Measurements from ENCODE around the gene MT1M.
"Not testable (repeated sequence)": the region's sequence is repeated elsewhere in the genome, so short reads cannot be mapped to it uniquely, and the experiment has no call there.

MT1M gene

DNA sequence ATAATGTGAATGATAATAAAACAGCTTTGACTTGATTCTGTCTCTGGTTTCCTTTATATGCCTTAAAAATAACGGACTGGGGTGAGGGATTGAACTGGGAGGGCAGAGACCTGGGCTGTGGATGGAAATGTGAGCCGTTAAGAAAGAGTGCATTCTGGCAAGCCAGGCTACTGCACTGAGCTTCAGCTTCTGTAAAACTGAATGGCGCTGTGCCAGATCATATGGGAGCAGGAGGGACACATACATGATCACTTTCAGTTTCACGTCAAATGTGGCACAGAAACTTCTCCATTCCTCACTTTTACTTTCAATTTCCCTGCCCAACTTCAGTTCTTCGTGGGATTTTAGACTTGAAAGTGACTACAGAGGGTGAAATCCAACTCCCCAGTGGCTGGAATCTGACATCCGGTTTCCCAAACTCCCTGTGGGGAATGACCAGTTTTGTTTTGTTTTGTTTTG lies 23.0 kb upstream of the MT1M start:
- DNase-seq = peak; percentile 87

- DNase-seq = peak; percentile 83
These were observed 22.3 kb upstream of the MT1M start for GRCh38 chr16:56610017-56610608.

- peak; percentile 65 for DNase-seq
These were observed 21.8 kb upstream of the MT1M start for GRCh38 chr16:56610609-56611111.

DNA sequence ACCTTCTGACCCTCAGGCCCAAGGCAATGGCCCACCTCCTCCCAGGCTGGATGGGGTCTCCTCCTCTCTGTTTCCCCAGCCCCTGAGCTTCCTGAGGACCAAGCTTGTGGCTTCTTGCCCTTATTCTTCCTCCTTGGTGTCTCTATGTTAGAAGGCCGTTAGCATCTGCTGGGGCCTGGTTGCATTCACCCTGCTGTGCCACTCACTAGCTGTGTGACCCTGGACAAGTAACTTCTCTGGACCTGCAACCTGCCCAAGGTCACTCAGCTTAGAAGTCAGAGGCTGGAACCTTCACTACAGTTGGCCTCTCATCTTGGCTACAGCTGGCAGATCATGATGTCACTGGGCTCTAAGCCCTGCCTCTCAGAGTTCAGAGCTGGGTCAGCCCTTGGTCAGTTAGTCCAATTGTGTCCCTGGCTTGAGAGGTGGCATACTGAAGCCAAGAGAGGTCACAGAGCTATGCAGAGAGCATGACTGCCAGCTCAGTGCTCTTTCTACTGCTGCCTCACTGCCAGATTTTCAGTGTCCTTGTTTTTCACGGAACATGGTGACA lies 21.1 kb upstream of the MT1M start:
- DNase-seq = no peak

- no peak for DNase-seq
These were observed 18.8 kb upstream of the MT1M start for GRCh38 chr16:56613706-56614105.

DNA sequence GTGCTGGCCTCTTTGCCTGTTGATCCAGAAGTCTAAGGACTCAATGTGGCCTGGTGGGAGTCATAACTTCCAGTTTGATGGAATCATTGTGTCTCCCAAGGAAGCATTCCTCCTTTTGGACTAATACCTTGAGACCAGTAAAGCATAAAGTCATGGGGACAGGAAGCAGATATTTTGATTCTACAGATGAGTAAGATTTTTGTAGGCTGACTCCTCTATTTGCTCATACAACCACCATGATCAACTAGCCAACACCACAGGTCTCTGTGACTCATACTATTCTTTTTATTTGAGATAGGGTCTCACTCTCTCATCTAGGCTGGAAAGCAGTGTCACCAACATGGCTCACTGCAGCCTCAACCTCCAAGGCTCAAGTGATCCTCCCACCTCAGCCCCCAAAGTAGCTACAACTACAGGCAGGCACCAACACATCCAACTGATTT lies 17.9 kb upstream of the MT1M start:
- peak; percentile 87 for DNase-seq

- no peak for DNase-seq
These were observed 17.1 kb upstream of the MT1M start for GRCh38 chr16:56615353-56615752.

- no peak for DNase-seq
These were observed 15.7 kb upstream of the MT1M start for GRCh38 chr16:56616608-56617211.

DNA sequence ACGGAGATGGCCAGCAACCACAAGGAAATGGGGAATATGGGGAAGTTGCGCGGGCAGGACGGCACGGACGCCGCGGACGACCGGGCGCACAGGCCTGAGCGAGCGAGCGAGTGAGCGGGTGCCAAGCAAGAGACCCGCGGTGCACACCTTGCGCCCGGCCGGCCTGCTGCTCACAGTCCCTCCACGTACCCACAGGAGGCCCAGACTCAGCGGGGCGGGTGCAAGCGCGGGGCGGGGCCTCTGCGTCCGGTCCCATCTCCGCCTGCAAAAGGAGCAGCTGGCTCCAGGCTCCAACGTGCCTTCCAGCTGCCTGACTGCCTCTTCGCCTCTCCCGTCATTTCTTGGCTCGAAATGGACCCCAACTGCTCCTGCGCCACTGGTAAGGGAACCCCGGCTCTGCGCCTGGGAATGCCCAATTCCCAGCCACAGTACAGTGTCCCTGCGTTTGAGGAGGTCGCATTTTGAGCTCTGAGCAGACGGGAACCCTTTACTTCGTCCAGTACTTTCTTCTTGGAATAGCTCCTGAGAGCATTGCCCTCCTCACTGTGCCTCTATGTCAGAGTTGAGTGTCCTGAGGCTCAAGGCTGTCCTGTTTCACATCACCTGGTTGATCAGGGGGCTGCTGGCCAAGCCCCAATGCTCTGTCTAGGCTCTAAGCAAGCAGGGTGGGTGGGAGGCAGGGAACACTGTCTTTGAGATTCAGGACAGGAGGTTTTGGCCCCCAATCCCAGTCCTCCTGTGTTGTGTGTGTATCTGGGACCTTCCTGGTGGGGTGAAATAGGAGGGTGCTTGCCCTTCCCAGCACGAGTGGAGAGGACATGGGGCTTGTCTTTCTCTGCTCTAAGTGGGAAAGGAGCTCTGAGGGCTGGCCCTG lies 15.0 kb upstream of the MT1M start:
- peak; percentile 72 for DNase-seq

GRCh38 chr16:56618138-56618537 lies 14.3 kb upstream of the MT1M start:
- DNase-seq = no peak

DNA sequence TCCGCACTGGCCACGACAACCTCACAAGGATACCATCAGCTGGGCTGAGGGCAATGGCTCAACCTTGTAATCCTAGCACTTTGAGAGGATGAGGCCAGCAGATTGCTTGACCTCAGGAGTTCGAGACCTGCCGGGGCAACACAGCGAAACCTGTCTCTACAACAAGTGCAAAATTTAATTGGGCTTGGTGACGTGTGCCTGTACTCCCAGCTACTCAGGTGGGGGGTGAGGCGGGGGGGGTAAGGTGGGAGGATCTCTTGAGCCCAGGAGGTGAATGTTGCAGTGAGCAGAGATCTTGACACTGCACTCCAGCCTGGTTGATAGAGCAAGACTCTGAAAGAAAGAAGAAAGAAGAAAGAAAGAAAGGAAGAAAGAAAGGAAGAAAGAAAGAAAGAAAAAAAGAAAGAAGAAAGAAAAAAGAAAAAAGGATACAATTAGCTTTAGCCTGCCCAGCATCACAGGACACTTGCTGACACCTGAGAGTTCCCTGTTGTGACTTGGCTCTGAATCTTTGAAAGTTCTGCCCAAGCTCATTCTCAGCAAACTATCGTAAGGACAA lies 12.0 kb upstream of the MT1M start:
- no peak for DNase-seq

- not testable (repeated sequence) for DNase-seq
These were observed 10.6 kb upstream of the MT1M start for GRCh38 chr16:56621665-56622445.

- DNase-seq = not testable (repeated sequence)
These were observed 9.3 kb upstream of the MT1M start for GRCh38 chr16:56623184-56623583.

DNA sequence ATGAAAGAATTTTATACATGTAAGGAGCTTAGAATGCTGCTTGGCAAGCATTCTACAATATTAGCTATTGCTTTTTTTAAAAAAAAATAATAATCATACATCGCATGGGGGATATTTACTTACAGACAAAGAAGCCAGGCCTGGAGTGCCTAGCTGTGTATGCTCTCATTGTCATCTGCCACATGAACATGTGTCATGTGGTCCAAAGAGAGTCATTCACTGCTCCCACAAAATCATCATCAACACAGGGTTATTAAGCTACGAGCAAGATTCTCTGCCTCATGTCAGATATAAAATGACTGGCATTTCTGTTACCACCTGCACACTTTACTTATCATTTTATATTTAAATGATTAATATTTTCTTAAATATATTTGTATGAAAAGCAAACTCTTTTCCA lies 8.8 kb upstream of the MT1M start:
- DNase-seq = no peak

DNA sequence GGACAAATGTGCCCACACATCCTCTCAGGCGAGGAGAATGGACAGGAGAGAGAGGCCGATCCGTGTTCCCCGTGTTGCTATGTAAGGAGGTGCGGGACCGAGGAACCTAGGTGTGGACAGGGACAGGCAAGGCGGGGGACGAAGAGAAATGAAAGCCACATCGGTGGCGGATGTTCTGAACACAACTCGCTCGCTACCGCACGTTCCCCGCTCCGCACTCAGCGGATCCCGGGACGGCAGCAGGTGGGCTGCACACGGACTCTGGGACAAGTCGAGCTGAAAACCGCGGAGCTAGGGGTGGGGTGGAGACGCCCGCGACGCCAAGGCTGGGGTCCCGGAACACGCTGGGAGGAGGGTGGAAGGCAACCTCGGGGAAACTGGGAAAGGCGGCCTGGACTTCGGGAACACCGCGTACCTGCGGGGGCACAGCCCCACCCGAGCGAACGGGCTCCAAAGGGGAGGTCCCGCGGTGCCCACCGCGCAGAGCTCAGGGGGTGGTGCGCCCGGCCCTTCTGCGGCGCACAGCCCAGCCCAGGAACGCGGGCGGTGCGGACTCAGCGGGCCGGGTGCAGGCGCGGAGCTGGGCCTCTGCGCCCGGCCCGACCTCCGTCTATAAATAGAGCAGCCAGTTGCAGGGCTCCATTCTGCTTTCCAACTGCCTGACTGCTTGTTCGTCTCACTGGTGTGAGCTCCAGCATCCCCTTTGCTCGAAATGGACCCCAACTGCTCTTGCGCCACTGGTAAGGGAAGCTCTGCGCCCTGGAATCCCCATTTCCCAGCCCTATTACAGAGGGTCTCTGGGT lies 7.1 kb upstream of the MT1M start, which contains the start of gene MT1E:
Gene MT1E, plus strand, starts transcription at position 642 of the 803 bp plus-strand sequence. Its CDS starts 71 bp downstream, at position 713.
- peak; percentile 72 for DNase-seq

DNA sequence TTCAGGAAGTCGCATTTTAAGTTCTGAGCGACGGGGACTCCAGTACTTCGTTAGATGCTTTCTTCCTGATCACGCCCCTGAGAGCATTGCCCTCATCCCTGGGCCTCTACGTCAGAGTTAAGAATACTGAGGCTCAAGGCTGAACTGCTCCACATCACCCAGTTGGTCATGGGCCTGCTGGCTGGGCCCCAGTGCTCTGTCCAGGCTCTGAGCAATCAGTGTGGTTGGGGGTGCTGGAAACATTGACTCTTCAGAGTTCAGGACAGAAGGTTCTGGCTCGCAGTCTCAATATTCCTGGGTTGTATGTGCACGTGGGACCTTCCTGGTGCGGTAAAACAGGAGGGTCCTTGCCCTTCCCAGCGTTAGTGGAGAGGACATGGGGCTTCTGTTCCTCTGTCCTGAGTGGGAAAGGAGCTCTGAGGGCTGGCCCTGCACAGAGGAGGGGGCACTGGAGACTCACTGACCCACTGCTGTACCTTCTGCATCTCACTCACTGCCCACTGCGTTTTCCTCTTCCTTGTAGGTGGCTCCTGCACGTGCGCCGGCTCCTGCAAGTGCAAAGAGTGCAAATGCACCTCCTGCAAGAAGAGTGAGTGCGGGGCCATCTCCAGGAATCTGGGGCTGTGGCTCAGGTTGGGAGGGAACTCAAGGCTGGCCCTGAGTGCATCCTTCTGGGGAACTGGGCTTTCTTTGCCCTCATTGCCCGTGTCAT lies 6.4 kb upstream of the MT1M start:
- no peak for DNase-seq

DNA sequence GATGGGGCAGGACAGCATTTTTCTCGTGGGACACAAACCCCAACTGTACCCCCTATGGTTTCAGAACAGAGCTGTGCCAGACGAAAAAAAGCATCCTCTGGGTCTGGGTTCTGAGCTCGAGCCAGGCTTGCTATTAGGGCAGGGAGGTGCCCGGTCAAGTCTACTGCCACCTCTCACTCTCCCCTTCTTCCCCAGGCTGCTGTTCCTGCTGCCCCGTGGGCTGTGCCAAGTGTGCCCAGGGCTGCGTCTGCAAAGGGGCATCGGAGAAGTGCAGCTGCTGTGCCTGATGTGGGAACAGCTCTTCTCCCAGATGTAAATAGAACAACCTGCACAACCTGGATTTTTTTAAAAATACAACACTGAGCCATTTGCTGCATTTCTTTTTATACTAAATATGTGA lies 5.8 kb upstream of the MT1M start:
- no peak for DNase-seq

DNA sequence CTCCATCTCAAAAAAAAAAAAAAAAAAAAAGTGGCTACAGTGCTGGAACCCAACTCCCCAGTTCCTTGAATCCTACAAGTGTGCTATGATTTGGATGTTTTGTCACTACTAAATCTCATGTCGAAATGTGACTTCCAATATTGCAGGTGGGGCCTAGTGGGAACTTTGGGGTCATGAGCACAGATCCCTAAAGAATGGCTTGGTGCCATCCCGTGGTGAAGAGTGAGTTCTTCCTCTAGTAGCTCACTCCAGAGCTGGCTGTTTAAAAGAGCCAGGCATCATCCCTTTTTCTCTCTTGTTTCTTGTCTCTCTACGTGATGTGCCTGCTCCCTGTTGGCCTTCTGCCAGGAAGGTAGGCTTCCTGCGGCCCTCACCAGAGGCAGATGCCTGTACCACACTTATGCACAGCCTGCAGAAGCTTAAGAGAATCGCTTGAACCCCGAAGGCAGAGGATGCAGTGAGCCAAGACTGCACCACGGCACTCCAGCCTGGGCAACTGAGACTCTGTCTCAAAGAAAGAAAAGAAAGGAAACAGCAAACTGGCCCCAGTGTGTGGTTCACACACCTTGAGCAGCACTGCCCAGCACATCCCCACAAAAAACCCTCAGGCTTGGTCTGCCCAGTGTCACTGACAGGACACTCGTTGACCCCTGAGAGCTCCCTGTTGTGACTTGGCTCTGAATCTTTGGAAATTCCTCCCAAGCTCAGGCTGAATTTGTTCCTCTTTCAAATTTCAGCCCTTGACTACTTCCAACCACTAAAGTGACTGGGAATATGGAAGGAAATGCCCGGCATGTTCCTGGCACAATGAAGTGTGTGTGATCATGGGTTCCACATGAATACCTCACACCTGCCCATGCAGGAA lies 3.7 kb upstream of the MT1M start:
- DNase-seq = no peak

GRCh38 chr16:56629531-56629930 lies 2.9 kb upstream of the MT1M start:
- DNase-seq = no peak
